Neural progenitor cell (in vitro differentiated cells): Measurements from ENCODE around the gene C14orf93. TPM values are rescaled to one million over a fixed set of nuclear protein-coding genes. Genes with fewer than 3 reads are reported as not detected.

Experiments
- DNase-seq: peaks from one replicate; pipeline ENCODE4 v3.0.0-alpha.2; 2016; ENCODE audit warnings: low spot score
- H2AFZ ChIP-seq: fragments of 200-600 bp; sonication (generic); replicated peaks from 2 replicates; pipeline ENCODE4 v1.6.1; 2016; ENCODE audit warnings: antibody characterized with exemption
- H3F3A ChIP-seq: fragments of 200-600 bp; sonication (generic); 2 replicates; pipeline ENCODE4 v1.6.1; 2016; ENCODE audit warnings: antibody characterized with exemption, low read depth
- H3K27ac ChIP-seq: fragments of 200-600 bp; sonication (generic); 2 replicates; pipeline ENCODE4 v1.5.1; 2016; ENCODE audit warnings: mild to moderate bottlenecking
- H3K27me3 ChIP-seq: fragments of 200-600 bp; sonication (generic); 2 replicates; pipeline ENCODE4 v1.6.1; 2016; ENCODE audit warnings: mild to moderate bottlenecking, moderate library complexity
- H3K36me3 ChIP-seq: fragments of 200-600 bp; sonication (generic); 2 replicates; pipeline ENCODE4 v1.5.1; 2016
- H3K4me1 ChIP-seq: fragments of 200-600 bp; sonication (generic); 2 replicates; pipeline ENCODE4 v1.6.1; 2016; ENCODE audit warnings: mixed run types
- H3K4me2 ChIP-seq: fragments of 200-600 bp; sonication (generic); 2 replicates; pipeline ENCODE4 v1.6.1; 2016
- H3K4me3 ChIP-seq: fragments of 200-600 bp; sonication (generic); 2 replicates; pipeline ENCODE4 v1.5.1; 2016
- H3K79me2 ChIP-seq: fragments of 200-600 bp; sonication (generic); 2 replicates; pipeline ENCODE4 v1.6.1; 2016; ENCODE audit warnings: low read depth
- H3K9ac ChIP-seq: fragments of 200-600 bp; sonication (generic); 2 replicates; pipeline ENCODE4 v1.6.1; 2016
- H3K9me3 ChIP-seq: fragments of 200-600 bp; sonication (generic); 2 replicates; pipeline ENCODE4 v1.5.1; 2016; ENCODE audit warnings: low read depth
- H4K20me1 ChIP-seq: fragments of 200-600 bp; sonication (generic); 2 replicates; pipeline ENCODE4 v1.6.1; 2016; ENCODE audit warnings: low read depth
- H3K27ac Mint-ChIP-seq: 3 replicates; pipeline ENCODE4 v1.8.0; 2021; ENCODE audit warnings: mixed read lengths
- H3K27me3 Mint-ChIP-seq: 2 replicates; pipeline ENCODE4 v1.8.0; 2022; ENCODE audit warnings: low read depth, mild to moderate bottlenecking, inconsistent platforms, moderate library complexity, mixed read lengths; ENCODE audit not compliant: insufficient read depth
- H3K36me3 Mint-ChIP-seq: 3 replicates; pipeline ENCODE4 v1.8.0; 2021; ENCODE audit warnings: mixed read lengths
- H3K4me1 Mint-ChIP-seq: 3 replicates; pipeline ENCODE4 v1.8.0; 2021; ENCODE audit warnings: mixed read lengths
- H3K4me3 Mint-ChIP-seq: 3 replicates; pipeline ENCODE4 v1.8.0; 2021; ENCODE audit warnings: mild to moderate bottlenecking, moderate library complexity, mixed read lengths
- H3K9me3 Mint-ChIP-seq: 3 replicates; pipeline ENCODE4 v1.8.0; 2020; ENCODE audit warnings: mixed read lengths
- EZH2 ChIP-seq: fragments of 200-600 bp; sonication (generic); IDR thresholded peaks from 2 replicates; pipeline ENCODE4 v1.6.1; 2017; ENCODE audit warnings: antibody characterized with exemption, mild to moderate bottlenecking, moderate library complexity
- EZH2phosphoT487 ChIP-seq: fragments of 200-600 bp; sonication (generic); IDR thresholded peaks from 2 replicates; pipeline ENCODE4 v1.6.1; 2017; ENCODE audit warnings: antibody characterized with exemption
- total RNA-seq: library from RNA; depleted of rRNA; stranded (reverse); fragments of >200 nt; gene quantifications from 2 replicates; pipeline ENCODE4 v1.2.3, GENCODE V29; 2015; ENCODE audit warnings: low replicate concordance
- TF ChIP-seq, protein P1 (sequence below): fragments of 200-600 bp; sonication (generic); IDR thresholded peaks from 2 replicates; pipeline ENCODE4 v1.5.1; 2017; ENCODE audit warnings: antibody characterized with exemption, mild to moderate bottlenecking

The C14orf93 gene
- total RNA-seq, 1 donor from 2014 or later, result 8.2 TPM

DNA sequence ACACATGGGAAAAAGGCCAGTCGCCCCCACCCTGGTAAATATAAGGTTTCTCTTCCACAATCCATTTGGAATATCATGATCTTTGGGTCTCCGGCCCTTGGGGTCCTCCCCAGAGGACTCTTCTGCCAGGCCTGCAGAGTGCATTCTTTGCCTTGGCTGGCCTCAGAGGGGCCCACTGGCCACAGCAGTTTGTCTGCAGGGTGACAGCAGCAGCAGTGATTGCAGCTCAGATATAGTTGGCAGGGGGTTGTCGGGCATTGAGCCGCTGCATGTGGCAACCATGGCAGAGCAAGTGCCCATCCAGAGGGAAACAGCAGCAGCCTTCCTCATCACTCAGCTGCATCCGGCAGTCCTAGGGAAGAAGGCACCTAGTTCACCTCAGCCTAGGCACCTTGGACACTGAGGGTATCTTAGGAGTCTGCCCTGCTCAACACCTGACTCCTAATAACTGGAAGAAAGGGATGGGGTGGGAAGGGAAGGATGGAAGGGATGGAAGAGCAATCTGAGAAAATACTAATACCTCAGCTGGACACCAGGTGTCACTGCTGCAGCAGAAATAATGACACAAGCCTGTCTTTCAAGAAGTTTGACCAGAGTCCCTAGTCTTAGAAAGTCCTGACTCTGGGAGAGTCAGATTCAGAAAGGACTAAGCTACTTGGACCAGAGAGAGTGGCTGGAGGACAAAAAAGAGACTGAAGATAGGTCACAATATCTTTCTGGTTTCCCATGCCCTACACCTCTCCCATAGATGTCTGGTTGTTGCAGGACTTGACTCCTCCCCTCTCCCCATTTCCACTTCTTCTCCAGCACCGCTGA, 36.5 kb downstream of the C14orf93 start:
- no peak overlapping the region for H3K27ac Mint-ChIP-seq
- peaks cover 33% of the 10 kb centered on the region for H3K4me1 ChIP-seq

GRCh38 chr14:22972313-22972930, 37.5 kb downstream of the C14orf93 start:
- TF ChIP-seq, protein P1, sequence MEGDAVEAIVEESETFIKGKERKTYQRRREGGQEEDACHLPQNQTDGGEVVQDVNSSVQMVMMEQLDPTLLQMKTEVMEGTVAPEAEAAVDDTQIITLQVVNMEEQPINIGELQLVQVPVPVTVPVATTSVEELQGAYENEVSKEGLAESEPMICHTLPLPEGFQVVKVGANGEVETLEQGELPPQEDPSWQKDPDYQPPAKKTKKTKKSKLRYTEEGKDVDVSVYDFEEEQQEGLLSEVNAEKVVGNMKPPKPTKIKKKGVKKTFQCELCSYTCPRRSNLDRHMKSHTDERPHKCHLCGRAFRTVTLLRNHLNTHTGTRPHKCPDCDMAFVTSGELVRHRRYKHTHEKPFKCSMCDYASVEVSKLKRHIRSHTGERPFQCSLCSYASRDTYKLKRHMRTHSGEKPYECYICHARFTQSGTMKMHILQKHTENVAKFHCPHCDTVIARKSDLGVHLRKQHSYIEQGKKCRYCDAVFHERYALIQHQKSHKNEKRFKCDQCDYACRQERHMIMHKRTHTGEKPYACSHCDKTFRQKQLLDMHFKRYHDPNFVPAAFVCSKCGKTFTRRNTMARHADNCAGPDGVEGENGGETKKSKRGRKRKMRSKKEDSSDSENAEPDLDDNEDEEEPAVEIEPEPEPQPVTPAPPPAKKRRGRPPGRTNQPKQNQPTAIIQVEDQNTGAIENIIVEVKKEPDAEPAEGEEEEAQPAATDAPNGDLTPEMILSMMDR, result no peak
- TF ChIP-seq EZH2phosphoT487 (no peak), EZH2 (no peak)
- no peaks in the 10 kb centered on the region for H3K27me3 ChIP-seq
- peaks cover 53% of the 10 kb centered on the region for H4K20me1 ChIP-seq
- peaks cover 20% of the 10 kb centered on the region for H3K36me3 ChIP-seq
- peaks cover 46% of the 10 kb centered on the region for H3K79me2 ChIP-seq
- H3K4me3 ChIP-seq, result no peak overlapping the region
- peaks cover 2% of the 10 kb centered on the region for H3K9me3 Mint-ChIP-seq
- no peak overlapping the region for H3K27ac ChIP-seq
- peaks cover 27% of the 10 kb centered on the region for H3K4me1 ChIP-seq
- peaks cover 15% of the 10 kb centered on the region for H3K27me3 Mint-ChIP-seq
- H3K27ac Mint-ChIP-seq, result no peak overlapping the region
- H2AFZ ChIP-seq, result no peak overlapping the region
- H3K36me3 Mint-ChIP-seq, result peaks cover 47% of the 10 kb centered on the region
- H3K4me3 Mint-ChIP-seq, result no peak overlapping the region
- DNase-seq, result no peak
- peaks cover 92% of the 10 kb centered on the region for H3F3A ChIP-seq
- H3K4me1 Mint-ChIP-seq, result peaks cover 32% of the 10 kb centered on the region
- H3K9ac ChIP-seq, result no peak overlapping the region
- no peaks in the 10 kb centered on the region for H3K9me3 ChIP-seq
- no peak overlapping the region for H3K4me2 ChIP-seq

More for the DNA sequence above, 36.5 kb downstream of the C14orf93 start:
- peaks cover 17% of the 10 kb centered on the region for H3K27me3 Mint-ChIP-seq
- peaks cover 94% of the 10 kb centered on the region for H3F3A ChIP-seq
- no peak overlapping the region for H3K9ac ChIP-seq
- no peak overlapping the region for H3K4me3 ChIP-seq
- H2AFZ ChIP-seq, result no peak overlapping the region
- H3K9me3 Mint-ChIP-seq, result no peaks in the 10 kb centered on the region
- peaks cover 60% of the 10 kb centered on the region for H4K20me1 ChIP-seq
- H3K27ac ChIP-seq, result no peak overlapping the region
- H3K4me3 Mint-ChIP-seq, result no peak overlapping the region
- H3K36me3 ChIP-seq, result peaks cover 20% of the 10 kb centered on the region
- H3K36me3 Mint-ChIP-seq, result peaks cover 49% of the 10 kb centered on the region
- no peak for TF ChIP-seq EZH2
- TF ChIP-seq, protein P1, result peak; percentile 75
- peaks cover 53% of the 10 kb centered on the region for H3K79me2 ChIP-seq
- H3K9me3 ChIP-seq, result no peaks in the 10 kb centered on the region
- peaks cover 42% of the 10 kb centered on the region for H3K4me1 Mint-ChIP-seq
- H3K27me3 ChIP-seq, result no peaks in the 10 kb centered on the region
- peak; percentile 69 for DNase-seq
- H3K4me2 ChIP-seq, result no peak overlapping the region

GRCh38 chr14:22971152-22971551, 38.8 kb downstream of the C14orf93 start:
- Histone ChIP-seq H3K4me1 (peaks cover 14% of the 10 kb centered on the region), H3K9ac (no peak overlapping the region), H2AFZ (no peak overlapping the region), H3K9me3 (no peaks in the 10 kb centered on the region), H3K4me2 (no peak overlapping the region), H3K79me2 (peaks cover 34% of the 10 kb centered on the region), H3K27me3 (no peaks in the 10 kb centered on the region), H3K4me3 (no peak overlapping the region), H4K20me1 (peaks cover 40% of the 10 kb centered on the region), H3K36me3 (peaks cover 20% of the 10 kb centered on the region), H3K27ac (no peak overlapping the region), H3F3A (peaks cover 91% of the 10 kb centered on the region)
- Mint-ChIP-seq H3K27me3 (peaks cover 9% of the 10 kb centered on the region), H3K9me3 (peaks cover 2% of the 10 kb centered on the region), H3K27ac (no peak overlapping the region), H3K36me3 (peaks cover 42% of the 10 kb centered on the region), H3K4me1 (peaks cover 19% of the 10 kb centered on the region), H3K4me3 (no peak overlapping the region)
- no peak for DNase-seq
- TF ChIP-seq, protein P1, result no peak
- TF ChIP-seq EZH2 (no peak), EZH2phosphoT487 (no peak)
